Fibroblast of skin of left biceps (primary cell): ENCODE data around the gene MAN1B1.
"Not testable (repeated sequence)": the region's sequence is repeated elsewhere in the genome, so short reads cannot be mapped to it uniquely, and the experiment has no call there.

Experiments used
- DNase-seq, 2 experiments: peaks; one replicate each; pipeline ENCODE4 v3.0.0-alpha.2; 2013; ENCODE audit warnings: low read depth in 2 of 2

Gene MAN1B1

GRCh38 chr9:137052998-137053943 lies 33.5 kb upstream of the MAN1B1 start:
- DNase-seq = no peak

DNA sequence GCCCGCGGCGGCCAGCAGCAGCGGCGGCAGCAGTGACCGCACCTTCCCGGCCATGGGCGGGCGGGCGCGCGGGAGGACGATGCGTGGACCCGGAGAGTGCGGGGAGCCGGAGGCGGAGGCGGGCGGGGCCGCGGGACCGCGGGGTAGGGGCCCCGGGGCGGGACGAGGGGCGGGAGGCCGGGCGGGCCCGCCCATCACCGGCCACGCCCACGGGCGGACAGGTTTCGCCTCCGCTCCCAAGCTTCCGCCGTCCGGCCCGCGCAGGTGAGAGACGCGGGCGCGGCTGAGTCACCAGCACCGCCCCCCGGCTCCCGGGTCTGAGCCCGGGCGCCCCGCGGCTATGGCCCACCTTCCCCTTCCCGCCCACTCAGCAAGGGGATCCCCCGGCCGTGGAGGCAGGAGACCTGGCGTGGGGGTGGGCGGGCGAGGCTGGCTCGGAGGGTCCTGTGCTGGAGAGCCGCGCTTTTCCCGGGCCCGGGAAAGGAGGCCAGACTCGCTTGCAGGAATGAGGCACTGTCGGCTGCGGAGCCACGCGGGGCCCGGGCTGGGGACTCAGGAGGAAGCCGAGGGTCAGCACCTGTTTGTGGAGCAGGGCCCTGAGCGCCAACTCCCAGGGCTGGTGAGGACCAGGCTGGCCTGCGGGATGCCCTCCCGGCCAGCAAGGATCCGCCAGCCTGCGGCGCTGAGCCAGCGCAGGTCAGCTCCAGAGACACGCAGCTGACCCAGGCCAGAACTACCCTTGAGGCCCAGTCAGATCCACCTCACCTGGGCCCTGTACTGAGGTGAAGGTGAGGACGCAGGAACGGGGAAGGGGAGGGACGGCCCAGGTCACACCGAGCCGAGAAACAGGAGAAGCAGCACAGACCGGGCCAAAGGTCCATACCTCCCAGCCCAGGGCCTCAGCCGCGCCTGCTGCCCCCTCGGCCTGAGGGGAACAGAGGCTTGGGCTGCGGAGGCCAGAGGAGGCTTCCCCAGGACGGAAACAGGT lies 32.5 kb upstream of the MAN1B1 start, which contains the start of gene ENTPD2:
TSS of gene ENTPD2 (minus strand) at position 118 of the 988 bp plus-strand sequence. CDS start at position 54, 64 bp downstream.
- no peak for DNase-seq

DNA sequence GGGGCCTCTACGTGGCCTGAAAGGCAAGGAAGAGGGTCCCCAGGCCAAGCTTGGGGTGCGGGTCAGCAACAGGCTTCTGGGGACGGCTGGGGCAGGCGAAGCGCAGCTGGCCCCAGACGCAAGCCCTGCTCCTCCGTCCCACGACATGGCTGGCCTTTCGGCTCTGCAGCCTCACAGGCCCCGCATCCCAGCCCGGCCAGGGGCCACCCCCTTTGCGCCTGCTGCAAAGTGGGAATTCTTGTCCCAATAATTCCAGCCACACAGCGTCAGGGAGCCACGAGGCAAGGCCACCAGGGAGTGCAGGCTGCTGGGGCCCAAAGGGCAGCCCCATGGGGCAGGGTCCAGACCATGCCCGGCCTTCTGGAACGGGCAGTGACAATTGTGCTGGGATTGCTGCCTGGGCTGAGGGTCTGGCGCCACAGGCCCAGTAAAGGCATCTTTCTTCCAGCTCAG lies 31.8 kb upstream of the MAN1B1 start:
- no peak for DNase-seq

GRCh38 chr9:137055385-137056364 lies 31.1 kb upstream of the MAN1B1 start:
- DNase-seq = no peak

DNA sequence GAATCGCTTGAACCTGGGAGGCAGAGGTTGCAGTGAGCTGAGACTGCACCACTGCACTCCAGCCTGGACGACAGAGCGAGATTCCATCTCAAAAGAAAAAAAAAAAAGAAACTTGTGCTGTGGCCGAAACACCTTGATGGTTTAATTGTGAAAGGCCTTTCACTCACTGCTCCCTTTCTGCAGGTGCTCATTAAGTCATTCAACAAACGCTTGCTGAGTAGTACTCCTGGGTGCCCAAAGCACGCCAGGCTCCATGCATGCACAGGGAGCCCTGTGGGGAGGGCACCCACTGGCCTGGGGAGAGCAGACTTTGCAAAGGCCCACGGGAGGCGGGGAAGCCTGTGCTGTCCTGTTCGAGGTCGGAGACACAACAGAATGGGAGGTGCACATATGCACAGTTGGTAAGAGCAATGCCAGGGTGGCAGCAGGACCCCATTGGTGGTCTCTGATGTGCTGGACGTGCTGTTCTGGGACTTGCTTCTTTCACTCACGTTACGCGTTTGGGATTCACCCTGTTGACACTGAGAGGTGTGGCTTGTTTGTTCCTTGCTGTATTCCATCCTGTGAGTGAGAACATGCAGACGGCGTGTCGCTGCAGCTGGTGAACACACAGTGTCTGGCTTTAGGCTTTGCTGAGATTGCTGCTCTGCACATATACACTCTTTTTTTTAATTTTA lies 29.9 kb upstream of the MAN1B1 start:
- DNase-seq = no peak

DNA sequence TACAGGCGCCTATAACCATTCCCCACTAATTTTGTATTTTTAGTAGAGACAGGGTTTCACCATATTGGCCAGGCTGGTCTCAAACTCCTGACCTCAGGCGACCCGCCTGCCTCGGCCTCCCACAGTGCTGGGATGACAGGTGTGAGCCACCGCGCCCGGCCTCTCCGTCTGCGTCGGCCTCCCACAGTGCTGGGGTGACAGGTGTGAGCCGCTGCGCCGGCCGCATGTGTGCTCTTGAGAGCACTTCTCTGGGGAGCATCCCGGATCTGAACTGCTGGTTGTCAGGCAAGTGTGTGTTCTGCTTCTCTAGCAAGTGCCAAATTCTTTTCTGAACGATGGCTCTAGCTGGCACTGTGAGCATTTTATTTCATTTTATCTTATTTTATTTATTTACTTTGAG lies 29.2 kb upstream of the MAN1B1 start:
- no peak for DNase-seq

GRCh38 chr9:137058521-137059234 lies 28.1 kb upstream of the MAN1B1 start:
- no peak for DNase-seq

GRCh38 chr9:137062384-137062783 lies 24.4 kb upstream of the MAN1B1 start:
- DNase-seq = no peak

DNA sequence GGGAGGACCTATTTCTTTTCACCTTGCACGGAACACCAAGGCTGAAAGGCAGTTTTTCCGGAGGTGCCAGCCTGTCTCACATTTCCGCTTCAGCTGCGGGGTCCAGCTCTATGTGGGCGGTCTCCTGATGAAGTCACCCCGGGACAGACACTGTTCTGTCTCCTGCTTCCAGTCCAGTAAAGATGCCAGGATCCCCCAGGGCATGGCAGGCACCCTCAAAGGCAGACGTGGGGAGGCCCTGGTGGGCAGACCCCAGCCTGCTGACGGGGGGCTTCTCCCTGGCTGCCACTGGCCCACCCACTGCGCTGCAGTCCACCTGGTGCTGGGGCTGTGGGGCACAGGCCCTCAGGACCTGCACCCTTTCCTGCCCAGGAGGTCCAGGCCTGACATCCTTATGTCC lies 24.0 kb upstream of the MAN1B1 start:
- DNase-seq = not testable (repeated sequence)

DNA sequence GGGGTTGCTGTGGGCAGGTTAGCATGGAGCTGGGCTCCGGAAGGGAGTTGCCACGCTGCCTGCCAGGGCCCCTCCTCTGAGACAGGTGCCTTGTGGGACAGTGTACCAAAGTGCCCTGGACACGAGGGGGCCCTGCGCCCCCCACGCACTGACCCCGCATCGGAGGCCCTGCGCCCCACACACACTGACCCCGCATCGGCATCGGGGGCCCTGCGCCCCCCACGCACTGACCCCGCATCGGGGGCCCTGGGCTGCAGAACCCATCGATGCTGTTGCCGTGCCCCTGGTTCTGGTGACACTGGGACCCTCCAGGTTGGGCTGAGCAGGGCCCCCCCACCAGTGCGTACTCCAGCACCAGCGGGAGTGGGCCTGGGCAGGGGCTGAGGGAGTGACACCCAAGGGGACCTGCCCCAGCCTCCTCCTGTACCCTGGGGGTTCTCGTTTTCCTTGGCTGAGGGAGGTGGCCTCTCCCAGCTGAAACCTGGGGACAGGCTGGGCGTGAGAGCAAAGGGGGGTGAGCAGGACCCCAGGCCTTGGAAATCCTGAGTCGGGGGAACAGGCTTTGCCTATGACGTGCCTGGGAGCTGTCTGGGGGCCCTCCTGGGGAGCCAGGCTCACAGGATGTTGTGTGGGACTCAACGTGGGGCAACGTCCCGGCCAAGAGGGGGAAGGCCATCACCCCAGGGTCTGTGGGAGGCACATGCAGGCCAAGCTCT lies 23.3 kb upstream of the MAN1B1 start:
- DNase-seq = no peak

- DNase-seq = no peak
These were observed 22.5 kb upstream of the MAN1B1 start for GRCh38 chr9:137064027-137064879.

- no peak for DNase-seq
These were observed 22.0 kb upstream of the MAN1B1 start for GRCh38 chr9:137064880-137065164.

DNA sequence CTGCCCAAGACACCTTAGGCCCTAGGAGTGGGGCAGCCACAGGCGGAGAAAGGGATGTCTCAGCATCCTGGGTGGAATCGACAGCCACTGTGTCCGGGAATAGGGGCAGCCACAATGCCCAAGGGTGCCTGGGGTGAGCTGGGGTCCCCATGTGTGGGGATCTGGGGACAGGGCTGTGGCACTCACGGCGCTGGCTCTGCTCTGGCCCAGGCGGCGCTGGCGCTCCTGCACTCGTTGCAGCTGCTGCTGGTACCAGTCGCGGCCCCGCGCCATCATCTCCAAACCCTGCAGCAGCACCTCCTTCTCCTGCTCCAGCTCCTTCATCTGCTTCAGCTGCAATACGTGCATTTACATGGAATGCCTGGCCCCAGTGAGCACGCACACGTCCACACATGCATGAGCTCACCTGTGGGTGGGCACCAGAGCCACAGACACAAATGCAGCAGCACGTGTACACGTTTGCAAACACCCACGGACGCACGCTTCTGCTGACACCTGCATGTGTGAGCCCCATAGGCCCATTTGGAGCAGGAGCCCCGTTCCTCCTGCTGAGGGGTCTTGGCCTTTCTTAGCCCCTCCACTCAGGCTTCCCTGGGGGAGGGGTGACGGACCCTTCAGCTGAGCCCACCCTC lies 21.3 kb upstream of the MAN1B1 start:
- DNase-seq = no peak

- DNase-seq = no peak
These were observed 20.5 kb upstream of the MAN1B1 start for GRCh38 chr9:137066096-137066861.

DNA sequence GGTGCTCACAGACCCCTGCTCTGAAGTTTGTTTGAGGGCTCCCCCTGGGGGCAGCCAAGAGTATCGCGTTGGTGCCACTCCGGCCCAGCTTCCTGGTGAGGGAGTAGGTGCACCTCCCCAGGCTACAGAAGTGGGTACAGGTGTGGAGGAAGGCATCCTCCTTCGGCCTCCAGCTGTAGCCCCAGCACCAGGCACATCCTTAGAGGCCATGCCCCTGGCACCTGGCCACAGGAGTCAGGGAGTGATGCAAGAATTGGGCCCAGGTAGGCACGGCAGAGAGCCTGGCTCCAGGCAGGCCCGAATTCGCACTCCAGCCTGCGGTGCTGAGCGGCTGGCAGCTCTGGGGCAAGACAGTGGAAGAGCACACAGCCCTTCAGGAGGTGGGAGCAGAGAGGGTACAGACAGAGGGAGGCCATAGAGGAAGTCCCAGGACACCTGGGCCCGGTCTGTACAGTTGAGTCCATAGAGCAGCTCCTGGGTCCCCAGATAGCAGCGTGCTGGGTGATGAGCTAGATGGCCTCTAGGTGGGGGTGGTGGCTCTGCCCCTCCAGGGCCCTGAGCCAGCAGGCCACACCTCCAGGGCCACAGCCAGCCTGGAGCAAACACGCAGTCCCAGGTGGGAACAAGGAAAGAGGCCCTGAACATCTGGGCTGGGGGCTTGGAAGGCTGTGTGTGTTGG lies 18.8 kb upstream of the MAN1B1 start:
- no peak for DNase-seq
